OCI-LY1 (cell line): ENCODE measurements around the gene FARS2.

Source experiments
- CTCF ChIP-seq: fragments of 200-600 bp; sonication (generic), shearing (Covaris generic); IDR thresholded peaks from 2 replicates; pipeline ENCODE4 v1.5.1; 2017; ENCODE audit warnings: mild to moderate bottlenecking, antibody characterized with exemption, low read length, moderate library complexity, mixed read lengths
- EZH2 ChIP-seq: fragments of 200-600 bp; sonication (generic), shearing (Covaris generic); IDR thresholded peaks from 2 replicates; pipeline ENCODE4 v1.8.0; 2017; ENCODE audit warnings: borderline replicate concordance, mixed run types, mild to moderate bottlenecking, antibody characterized with exemption, low read length, moderate library complexity, mixed read lengths

GRCh38 chr6:5624256-5624655, 362.9 kb downstream of the FARS2 start:
- TF ChIP-seq CTCF (no peak), EZH2 (no peak)
